Measurements from ENCODE around the gene FNDC3B.

- TF ChIP-seq CTCF (IDR thresholded peaks at IDR 0.05 in 8 of 11, conservative IDR thresholded peaks at IDR 0.05 in 3 of 11): no peak
- no peak for TF ChIP-seq POLR2A (IDR thresholded peaks at IDR 0.05)
Observed at GRCh38 chr3:172080503-172080902, 41.1 kb downstream of the FNDC3B start.
